MM.1S (cell line): ENCODE measurements around the gene HOXA13.

ENCODE experiments used
- CTCF ChIP-seq: fragments of 300-600 bp; sonication (generic); IDR thresholded peaks from 2 replicates; pipeline ENCODE4 v1.5.1; 2016; ENCODE audit warnings: antibody characterized with exemption, low read length, mixed read lengths
- EZH2phosphoT487 ChIP-seq: fragments of 300-600 bp; sonication (generic); IDR thresholded peaks from 2 replicates; pipeline ENCODE4 v1.6.1; 2018; ENCODE audit warnings: antibody characterized with exemption, low read length

- TF ChIP-seq CTCF, result no peak
- TF ChIP-seq EZH2phosphoT487, result no peak
Measured at GRCh38 chr7:27242555-27243339, 42.9 kb upstream of the HOXA13 start, which contains the start of gene EVX1.
